ENCODE data around the gene SCNN1G. TPM values are rescaled to one million over a fixed set of nuclear protein-coding genes. Genes with fewer than 3 reads are reported as not detected.

The SCNN1G gene
- total and polyA plus RNA-seq, 2 donors (not counting 3 experiments of a cell fraction or from before 2014, with no cell fraction given): not detected

GRCh38 chr16:23152386-23153178 lies 30.0 kb upstream of the SCNN1G start:
- H3K4me3 ChIP-seq (replicated peaks in 1 of 3; ENCODE audit: insufficient read depth in 1 of 3, low read depth in 1 of 3, low read length in 3 of 3): no peak overlapping the region
- peaks cover 9% of the 10 kb centered on the region for H3K4me1 ChIP-seq (ENCODE audit: control insufficient read depth, extremely low read depth, insufficient read depth, low read length)
- H3K79me2 ChIP-seq (ENCODE audit: control insufficient read depth, insufficient read depth, low read length): peaks cover 10% of the 10 kb centered on the region
- CTCF ChIA-PET: interaction anchor here (2.2 to 2.3 kb wide), 2 partner anchors 92 to 284 kb away, joined by 8 to 15 read pairs; no protein-coding TSS in a partner anchor
- no peaks in the 10 kb centered on the region for H3K36me3 ChIP-seq (ENCODE audit: control insufficient read depth in 2 of 2, extremely low read depth in 1 of 2, insufficient read depth in 2 of 2, low read length in 2 of 2)
- TF ChIP-seq MYC (IDR thresholded peaks at IDR 0.05; ENCODE audit: low read depth, low read length) (no peak), MAX (IDR thresholded peaks at IDR 0.05; ENCODE audit: insufficient read depth, insufficient read length) (no peak), CTCF (IDR thresholded peaks at IDR 0.05; ENCODE audit: extremely low read depth in 1 of 2, insufficient read depth in 1 of 2, low read depth in 1 of 2, low read length in 2 of 2) (no peak), JUN (IDR thresholded peaks at IDR 0.05; ENCODE audit: borderline replicate concordance, insufficient read depth, insufficient read length, low read depth) (no peak), EZH2 (IDR thresholded peaks at IDR 0.05; ENCODE audit: borderline replicate concordance, low read depth, low read length, severe bottlenecking) (no peak), GATA2 (IDR thresholded peaks at IDR 0.05; ENCODE audit: insufficient read depth, insufficient read length, low read depth, low read length) (no peak), FOS (IDR thresholded peaks at IDR 0.05; ENCODE audit: borderline replicate concordance, insufficient read depth, low read length) (no peak), POLR2AphosphoS5 (IDR thresholded peaks at IDR 0.05; ENCODE audit: insufficient read depth, low read depth, low read length) (no peak), POLR2A (IDR thresholded peaks at IDR 0.05; ENCODE audit: low read depth, low read length) (no peak)
- H3K4me2 ChIP-seq (ENCODE audit: insufficient read depth, low read length): no peak overlapping the region
- POLR2A ChIA-PET: no interaction called here
- H3K27ac ChIP-seq (ENCODE audit: insufficient read depth, low read depth, low read length): no peak overlapping the region
- H2AFZ ChIP-seq (ENCODE audit: low read depth, low read length): no peak overlapping the region
- no peaks in the 10 kb centered on the region for H4K20me1 ChIP-seq (replicated peaks; ENCODE audit: control insufficient read depth, extremely low read depth, insufficient read depth, low read length)
- BruUV-seq (replicated peaks): no TSS peak
- no peak overlapping the region for H3K9ac ChIP-seq (replicated peaks; ENCODE audit: extremely low read depth, insufficient read depth, low read length)
- H3K9me1 ChIP-seq (replicated peaks; ENCODE audit: control insufficient read depth, extremely low read depth, insufficient read depth, low read length): no peaks in the 10 kb centered on the region
- dilution Hi-C loops (cut with MboI; ENCODE audit: extremely low pct_ligation_motif_present, low sequenced_read_pairs) (no loop called here), intact Hi-C loops (cut with micrococcal nuclease) (no loop called here)
- H3K27me3 ChIP-seq (ENCODE audit: control insufficient read depth in 2 of 2, insufficient read depth in 2 of 2, low read length in 2 of 2): peaks cover 2% of the 10 kb centered on the region in 2 experiments
- FAIRE-seq: no peak
- no peaks in the 10 kb centered on the region for H3K9me3 ChIP-seq (replicated peaks; ENCODE audit: control insufficient read depth, insufficient read depth, low read length)
- DNase-seq (ENCODE audit: low read depth, low spot score): no peak
